Erythroblast (primary cell): ENCODE data around the gene F8.

Experiments used
- GATA1 ChIP-seq: IDR thresholded peaks from 2 replicates; pipeline ENCODE4 v1.6.1; 2011; ENCODE audit warnings: low read depth, mild to moderate bottlenecking, control low read depth, low read length, moderate library complexity
- POLR2A ChIP-seq: IDR thresholded peaks from 2 replicates; pipeline ENCODE4 v1.6.1; 2011; ENCODE audit warnings: mild to moderate bottlenecking, low read length

DNA sequence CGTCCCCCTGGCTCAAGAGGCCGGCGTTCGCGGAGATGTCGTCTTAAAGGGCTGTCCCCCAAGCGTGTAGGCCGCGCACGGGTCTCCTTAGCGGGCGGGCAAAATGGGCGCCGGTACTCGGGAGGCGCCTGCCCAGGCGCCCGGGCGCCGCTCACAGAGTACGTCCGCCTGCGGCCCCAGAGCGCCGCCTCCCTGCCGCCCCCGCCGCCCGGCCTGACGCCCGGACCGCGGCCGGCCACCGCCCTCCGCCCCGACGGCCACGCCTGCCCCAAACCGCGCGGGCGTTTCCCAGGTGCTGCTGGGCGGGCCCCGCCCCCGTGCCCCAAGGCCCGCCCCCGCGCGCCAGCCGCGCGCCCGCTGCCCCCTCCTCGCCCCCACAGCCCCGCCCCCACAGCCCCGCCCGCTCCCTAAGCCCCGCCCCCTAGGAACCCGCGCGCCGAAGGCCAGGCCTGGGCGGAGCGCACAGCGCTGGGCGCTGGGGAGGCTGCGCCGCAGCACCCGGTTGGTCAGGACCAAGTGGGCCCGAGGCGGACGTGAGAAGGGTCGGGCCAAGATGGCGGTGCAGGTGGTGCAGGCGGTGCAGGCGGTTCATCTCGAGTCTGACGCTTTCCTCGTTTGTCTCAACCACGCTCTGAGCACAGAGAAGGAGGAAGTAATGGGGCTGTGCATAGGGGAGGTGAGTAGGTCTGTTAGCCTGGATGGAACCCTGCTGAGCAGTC lies 48.6 kb upstream of the F8 start, which contains the start of the genes BRCC3, CMC4 and MTCP1:
- TF ChIP-seq POLR2A (peak; percentile 69), GATA1 (no peak)
